Body of pancreas (tissue), 4 donors: ENCODE results near the gene ATXN7L3.

ENCODE experiments used
- POLR2A ChIP-seq, 3 donors: fragments of 450-650 bp; IDR thresholded peaks; one replicate each; pipeline ENCODE4 v1.6.1; 2016; ENCODE audit warnings: antibody characterized with exemption in 3 of 3, mild to moderate bottlenecking in 2 of 3
- TF ChIP-seq, protein P1 (sequence below), 7 experiments: fragments of 450-650 bp in 4 of 7; fragments of 200-600 bp in 3 of 7; sonication (generic) in 3 of 7; IDR thresholded peaks; one replicate each; pipeline ENCODE4 v1.5.1; 2016 to 2019; ENCODE audit warnings: antibody characterized with exemption in 7 of 7

- TF ChIP-seq, protein P1, sequence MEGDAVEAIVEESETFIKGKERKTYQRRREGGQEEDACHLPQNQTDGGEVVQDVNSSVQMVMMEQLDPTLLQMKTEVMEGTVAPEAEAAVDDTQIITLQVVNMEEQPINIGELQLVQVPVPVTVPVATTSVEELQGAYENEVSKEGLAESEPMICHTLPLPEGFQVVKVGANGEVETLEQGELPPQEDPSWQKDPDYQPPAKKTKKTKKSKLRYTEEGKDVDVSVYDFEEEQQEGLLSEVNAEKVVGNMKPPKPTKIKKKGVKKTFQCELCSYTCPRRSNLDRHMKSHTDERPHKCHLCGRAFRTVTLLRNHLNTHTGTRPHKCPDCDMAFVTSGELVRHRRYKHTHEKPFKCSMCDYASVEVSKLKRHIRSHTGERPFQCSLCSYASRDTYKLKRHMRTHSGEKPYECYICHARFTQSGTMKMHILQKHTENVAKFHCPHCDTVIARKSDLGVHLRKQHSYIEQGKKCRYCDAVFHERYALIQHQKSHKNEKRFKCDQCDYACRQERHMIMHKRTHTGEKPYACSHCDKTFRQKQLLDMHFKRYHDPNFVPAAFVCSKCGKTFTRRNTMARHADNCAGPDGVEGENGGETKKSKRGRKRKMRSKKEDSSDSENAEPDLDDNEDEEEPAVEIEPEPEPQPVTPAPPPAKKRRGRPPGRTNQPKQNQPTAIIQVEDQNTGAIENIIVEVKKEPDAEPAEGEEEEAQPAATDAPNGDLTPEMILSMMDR (IDR thresholded peaks at IDR 0.05), result no peak
- no peak for TF ChIP-seq POLR2A (IDR thresholded peaks at IDR 0.05)
Observed at GRCh38 chr17:44147812-44148211, 51.9 kb downstream of the ATXN7L3 start.
